DND-41 (cell line): Measurements from ENCODE around the gene GRID1.

Source experiments
- ATAC-seq: fragments of 200-7000 bp; cut with Tn5 transposase; 3 replicates; pipeline ENCODE4 v1.9.1; 2021; ENCODE audit warnings: low read depth; ENCODE audit not compliant: insufficient read depth
- DNase-seq: peaks from one replicate; pipeline ENCODE4 v3.0.0-alpha.2; 2020
- H2AFZ ChIP-seq: 2 replicates; pipeline ENCODE4 v1.6.0; 2012; ENCODE audit warnings: low read depth, low read length
- H3K27ac ChIP-seq: 2 replicates; pipeline ENCODE4 v1.5.1; 2012; ENCODE audit warnings: low read length, inconsistent platforms
- H3K27me3 ChIP-seq: fragments of 200-600 bp; sonication (generic); 2 replicates; pipeline ENCODE4 v1.6.0; 2012; ENCODE audit warnings: low read length, mild to moderate bottlenecking, inconsistent platforms; ENCODE audit not compliant: insufficient read depth, poor library complexity
- H3K36me3 ChIP-seq: 2 replicates; pipeline ENCODE4 v1.5.1; 2012; ENCODE audit warnings: low read length, inconsistent platforms; ENCODE audit not compliant: insufficient read depth
- H3K4me1 ChIP-seq: 2 replicates; pipeline ENCODE4 v1.5.1; 2012; ENCODE audit warnings: mild to moderate bottlenecking, low read length; ENCODE audit not compliant: insufficient read depth
- H3K4me2 ChIP-seq: 2 replicates; pipeline ENCODE4 v1.6.0; 2012; ENCODE audit warnings: mild to moderate bottlenecking, moderate library complexity, low read length, inconsistent platforms; ENCODE audit not compliant: insufficient read depth
- H3K4me3 ChIP-seq, 2 experiments: fragments of 200-600 bp in 1 of 2; shearing (Covaris generic) in 1 of 2; 2 replicates each; pipeline ENCODE4 v1.5.1; 2012 to 2016; ENCODE audit warnings: inconsistent platforms in 2 of 2, low read length in 2 of 2, mild to moderate bottlenecking in 2 of 2, low read depth in 1 of 2, moderate library complexity in 1 of 2
- H3K79me2 ChIP-seq: 2 replicates; pipeline ENCODE4 v1.6.0; 2012; ENCODE audit warnings: low read length, inconsistent platforms; ENCODE audit not compliant: insufficient read depth
- H3K9ac ChIP-seq: 2 replicates; pipeline ENCODE4 v1.6.0; 2012; ENCODE audit warnings: low read depth, mild to moderate bottlenecking, inconsistent platforms, low read length, moderate library complexity
- H3K9me3 ChIP-seq: 2 replicates; pipeline ENCODE4 v1.5.1; 2012; ENCODE audit warnings: low read length, moderate library complexity, mild to moderate bottlenecking, inconsistent platforms; ENCODE audit not compliant: insufficient read depth, severe bottlenecking
- H4K20me1 ChIP-seq: 2 replicates; pipeline ENCODE4 v1.6.0; 2012; ENCODE audit warnings: low read length; ENCODE audit not compliant: insufficient read depth
- CTCF ChIP-seq: IDR thresholded peaks from 2 replicates; pipeline ENCODE4 v1.5.1; 2012; ENCODE audit warnings: borderline replicate concordance, low read length, moderate library complexity, mild to moderate bottlenecking; ENCODE audit not compliant: poor library complexity, severe bottlenecking; ENCODE audit errors: extremely low read depth
- EZH2 ChIP-seq: IDR thresholded peaks from 3 replicates; pipeline ENCODE4 v1.6.1; 2012; ENCODE audit warnings: borderline replicate concordance, low read depth, mild to moderate bottlenecking, moderate library complexity, low read length, inconsistent platforms; ENCODE audit not compliant: severe bottlenecking

GRID1 gene

GRCh38 chr10:86263907-86264306 is 102.7 kb downstream of the GRID1 start:
- TF ChIP-seq CTCF (no peak), EZH2 (no peak)

GRCh38 chr10:86263209-86263608 is 103.4 kb downstream of the GRID1 start:
- DNase-seq (no peak), ATAC-seq (no peak)
- TF ChIP-seq EZH2 (no peak), CTCF (no peak)
- Histone ChIP-seq H3K27ac (no peak overlapping the region), H3K9ac (no peak overlapping the region), H4K20me1 (no peaks in the 10 kb centered on the region), H3K79me2 (no peaks in the 10 kb centered on the region), H3K4me2 (no peak overlapping the region), H3K9me3 (no peaks in the 10 kb centered on the region), H3K4me3 (no peak overlapping the region), H3K4me1 (no peaks in the 10 kb centered on the region), H3K36me3 (no peaks in the 10 kb centered on the region), H2AFZ (no peak overlapping the region), H3K27me3 (no peaks in the 10 kb centered on the region)

More at GRCh38 chr10:86263907-86264306, 102.7 kb downstream of the GRID1 start:
- Histone ChIP-seq H3K4me2 (no peak overlapping the region), H3K36me3 (no peaks in the 10 kb centered on the region), H3K9ac (no peak overlapping the region), H3K27me3 (no peaks in the 10 kb centered on the region), H3K4me3 (no peak overlapping the region), H2AFZ (no peak overlapping the region), H4K20me1 (no peaks in the 10 kb centered on the region), H3K4me1 (no peaks in the 10 kb centered on the region), H3K27ac (no peak overlapping the region), H3K79me2 (no peaks in the 10 kb centered on the region), H3K9me3 (no peaks in the 10 kb centered on the region)
- no peak for ATAC-seq
- DNase-seq, result no peak

GRCh38 chr10:86262688-86263181 is 103.9 kb downstream of the GRID1 start:
- DNase-seq (no peak), ATAC-seq (no peak)
- Histone ChIP-seq H3K36me3 (no peaks in the 10 kb centered on the region), H3K4me2 (no peak overlapping the region), H3K4me1 (no peaks in the 10 kb centered on the region), H3K9me3 (no peaks in the 10 kb centered on the region), H3K9ac (no peak overlapping the region), H3K27ac (no peak overlapping the region), H3K27me3 (no peaks in the 10 kb centered on the region), H3K4me3 (no peak overlapping the region), H2AFZ (no peak overlapping the region), H3K79me2 (no peaks in the 10 kb centered on the region), H4K20me1 (no peaks in the 10 kb centered on the region)
- TF ChIP-seq EZH2 (no peak), CTCF (no peak)
